HTERT RPE-1 (cell line): ENCODE measurements around the gene FAM120AOS.

ENCODE experiments used
- in situ Hi-C: fragments of 300-500 bp; cut with MboI; formaldehyde crosslinking; loops from 4 replicates; pipeline ENCODE4 v1.14.3; 2020; ENCODE audit warnings: low sequenced_read_pairs

Gene FAM120AOS

DNA sequence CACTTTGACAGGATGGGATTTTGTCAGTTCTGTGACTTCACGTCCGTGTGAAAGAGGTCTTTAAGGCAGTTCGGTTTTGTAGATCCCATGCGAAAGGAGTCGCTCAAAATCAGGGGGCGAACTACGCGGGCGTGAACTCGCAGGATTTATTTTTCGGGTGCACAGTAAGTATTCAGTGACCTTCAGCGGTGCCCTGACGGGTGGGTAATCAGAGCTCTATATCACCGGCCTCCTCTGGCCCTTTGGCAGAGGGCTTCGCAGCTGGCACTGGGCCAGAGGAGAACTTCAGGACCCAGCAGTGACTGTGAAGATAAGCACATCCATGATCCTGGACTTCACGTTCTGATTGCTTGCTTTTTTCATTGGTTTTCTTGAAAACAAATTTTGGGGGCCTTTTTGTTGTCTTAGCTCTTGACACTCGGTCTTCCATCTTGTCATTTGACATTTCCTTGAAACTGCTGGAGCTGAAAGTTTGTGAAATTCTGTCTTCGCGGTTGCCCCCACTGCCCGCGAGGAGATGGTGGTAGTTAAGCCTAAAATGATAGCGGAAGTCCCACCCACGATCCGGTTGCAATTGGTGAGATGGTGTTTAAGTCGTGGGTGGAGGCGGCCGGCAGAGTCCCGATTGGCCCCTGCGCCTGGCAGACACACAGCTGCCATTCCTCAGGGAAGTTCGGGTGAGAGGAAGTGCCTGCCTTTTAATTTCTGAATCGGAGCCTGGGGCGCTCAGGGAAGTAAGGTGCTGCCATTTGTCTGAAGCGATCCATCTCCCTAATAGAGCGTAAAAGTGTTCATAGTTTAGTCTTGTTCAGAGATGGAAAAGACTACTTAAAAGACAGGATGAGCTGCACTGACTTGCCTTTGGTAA, at the start of gene FAM120AOS:
FAM120AOS (minus strand) TSS at position 535 of the 868 bp plus-strand sequence. CDS start 872 bp downstream, outside the sequence.
- in situ Hi-C loops: no loop called here

DNA sequence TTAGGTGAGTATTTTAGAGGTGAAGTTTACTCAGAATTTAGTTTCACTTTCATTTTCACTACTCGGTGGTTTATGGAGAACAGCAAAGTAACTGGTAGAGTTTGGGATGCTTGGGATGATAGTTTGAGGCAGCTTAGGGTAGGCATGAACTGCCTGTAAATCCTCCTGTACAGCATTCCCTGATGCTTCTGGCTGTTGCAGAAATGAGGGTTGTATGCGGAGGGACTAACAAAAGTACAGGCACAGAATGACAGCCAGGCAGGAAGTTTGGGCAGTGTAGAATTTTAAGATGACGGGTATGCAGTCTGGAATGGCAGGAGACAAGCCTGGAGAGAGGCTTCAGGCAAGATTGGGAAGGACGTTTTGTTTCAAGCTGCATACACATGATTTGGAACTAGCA, 48.0 kb upstream of the FAM120AOS start:
- in situ Hi-C loops: no loop called here

DNA sequence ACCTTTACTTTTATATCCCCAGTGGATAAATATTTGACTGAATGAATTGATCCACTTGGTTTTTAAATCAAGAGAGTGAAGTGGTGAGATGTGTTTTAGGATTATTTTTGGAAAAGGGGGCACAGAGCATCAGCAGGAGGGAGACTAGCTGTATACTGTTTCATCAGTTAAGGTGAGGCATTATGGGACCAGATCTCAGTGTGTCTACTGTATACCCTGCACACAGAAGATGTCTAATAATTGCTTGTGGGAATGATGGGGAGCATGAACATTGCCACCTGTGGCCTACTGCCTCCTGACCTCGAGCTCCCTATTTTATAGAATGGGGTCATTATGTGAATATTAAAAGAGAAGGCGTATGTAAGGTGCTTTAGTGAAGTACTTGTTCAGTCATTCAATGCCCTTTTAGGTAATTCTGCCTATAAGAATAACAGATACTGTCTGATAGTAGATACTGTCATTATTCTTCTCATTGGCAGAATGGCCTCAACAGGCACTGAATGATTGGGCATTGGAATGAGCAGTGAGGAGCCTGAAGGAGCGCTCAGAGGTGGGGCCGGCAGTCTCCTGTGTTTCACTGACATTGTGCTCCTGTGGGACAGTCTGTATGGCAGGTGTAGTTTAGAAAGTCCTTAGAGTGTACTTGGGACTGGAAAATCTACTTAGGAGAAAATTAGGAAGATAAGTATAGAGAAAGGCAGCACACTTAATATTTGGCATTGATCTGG, 47.4 kb upstream of the FAM120AOS start:
- in situ Hi-C loops: no loop called here

DNA sequence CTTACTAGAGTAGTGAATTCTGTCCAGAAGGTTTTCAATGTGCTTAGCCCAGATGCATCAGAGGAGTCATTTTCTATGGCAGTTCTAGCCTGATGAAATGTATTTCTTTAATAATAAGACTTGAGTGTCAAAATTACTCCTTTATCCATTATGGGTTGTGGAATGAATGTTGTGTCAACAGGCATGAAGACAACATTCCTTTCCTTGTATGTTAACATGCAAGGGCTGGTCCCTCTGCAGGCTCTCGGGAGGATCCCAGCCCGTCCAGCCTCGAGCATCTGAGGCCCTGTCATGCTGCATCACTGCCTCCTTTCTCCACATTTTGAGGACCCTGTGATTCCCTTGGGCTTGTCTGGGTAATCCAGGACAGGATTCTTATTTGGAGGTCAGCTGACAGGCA, 42.9 kb upstream of the FAM120AOS start:
- in situ Hi-C loops: no loop called here

DNA sequence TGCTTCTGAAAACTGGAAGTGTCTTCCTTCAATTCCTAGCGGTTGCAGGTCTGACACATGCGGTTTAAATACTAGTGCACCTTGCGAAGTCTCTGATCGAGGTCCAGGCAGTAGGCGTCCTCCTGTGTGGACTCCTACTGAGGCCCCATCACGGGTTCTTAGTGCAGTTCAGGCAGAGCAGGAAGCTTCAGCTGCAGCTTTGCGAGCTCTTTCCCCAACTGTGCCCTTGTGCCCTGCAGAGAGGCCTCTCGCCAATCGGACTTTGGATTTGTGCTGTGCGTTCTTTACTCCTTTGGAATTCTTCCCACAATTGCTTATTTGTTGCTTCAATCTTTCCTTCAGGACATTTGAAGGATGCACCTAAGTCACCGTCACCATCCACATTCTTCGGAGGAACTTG, 40.6 kb upstream of the FAM120AOS start:
- in situ Hi-C loops: no loop called here

DNA sequence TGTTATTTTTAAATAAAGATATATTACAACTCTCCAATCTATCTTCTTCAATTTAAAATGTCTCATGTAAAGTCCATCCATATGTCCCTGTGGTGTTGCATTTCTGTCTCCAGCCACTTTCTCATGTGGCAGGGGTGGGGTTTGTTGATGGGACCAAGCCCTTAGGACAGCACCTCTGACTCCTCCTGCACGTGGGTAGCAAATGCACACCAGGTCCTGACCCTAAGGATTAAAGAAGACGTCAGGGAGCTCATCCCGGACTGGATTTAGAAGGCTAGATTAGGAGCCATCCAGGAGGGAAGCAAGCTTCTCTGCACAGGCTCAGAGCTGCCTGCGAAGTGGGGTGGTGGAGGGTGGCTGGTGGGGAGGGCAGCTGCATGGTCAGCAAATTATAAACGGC, 38.9 kb upstream of the FAM120AOS start:
- in situ Hi-C loops: no loop called here

DNA sequence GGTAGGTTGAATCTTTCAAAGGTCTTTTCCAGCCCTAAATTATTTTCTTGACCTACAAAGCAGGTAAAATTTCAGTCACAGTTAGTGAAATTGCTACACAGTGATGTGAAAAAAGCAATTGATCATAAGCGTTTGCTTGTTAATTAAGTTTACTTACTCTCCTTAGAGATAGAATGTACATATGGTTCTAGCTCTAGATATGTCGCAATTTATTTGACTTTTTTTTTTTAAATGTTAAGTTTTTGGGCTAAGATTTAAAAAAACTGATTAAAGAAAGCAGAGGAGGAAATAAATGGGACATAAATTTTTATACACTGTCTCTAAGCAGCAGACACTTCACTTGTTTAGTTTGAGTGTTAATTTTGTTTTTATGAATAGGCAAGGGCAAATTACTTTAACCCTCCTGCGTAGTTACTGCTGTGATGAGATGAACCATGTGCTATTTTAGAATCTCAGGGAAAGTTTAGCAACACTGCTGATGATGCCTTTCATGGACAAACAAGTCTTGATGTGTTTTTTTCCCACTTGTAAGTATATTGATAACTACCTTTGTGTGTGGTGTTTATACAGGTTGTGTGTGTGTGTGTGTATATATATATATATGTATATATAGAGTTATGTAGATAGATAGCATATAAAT, 38.3 kb upstream of the FAM120AOS start:
- in situ Hi-C loops: no loop called here

DNA sequence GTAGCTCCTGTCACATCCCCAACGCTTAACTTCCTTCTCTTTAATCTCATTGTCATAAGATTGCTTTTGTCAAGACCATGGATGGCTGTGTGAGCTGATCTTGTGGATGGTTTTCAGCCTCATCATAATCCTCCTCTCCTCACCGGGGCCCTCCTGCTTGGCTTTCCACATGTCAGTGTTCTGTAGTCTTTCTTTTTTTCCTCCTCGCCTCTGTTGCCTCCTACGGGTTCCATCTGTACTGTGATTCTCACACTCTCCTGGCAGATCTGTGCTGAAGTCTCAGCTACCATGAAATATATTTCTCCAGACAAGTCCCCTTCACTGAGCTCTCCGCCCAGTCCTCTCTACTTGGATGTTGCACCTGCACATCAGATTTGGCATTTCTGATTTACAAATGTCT, 34.9 kb upstream of the FAM120AOS start:
- in situ Hi-C loops: no loop called here

DNA sequence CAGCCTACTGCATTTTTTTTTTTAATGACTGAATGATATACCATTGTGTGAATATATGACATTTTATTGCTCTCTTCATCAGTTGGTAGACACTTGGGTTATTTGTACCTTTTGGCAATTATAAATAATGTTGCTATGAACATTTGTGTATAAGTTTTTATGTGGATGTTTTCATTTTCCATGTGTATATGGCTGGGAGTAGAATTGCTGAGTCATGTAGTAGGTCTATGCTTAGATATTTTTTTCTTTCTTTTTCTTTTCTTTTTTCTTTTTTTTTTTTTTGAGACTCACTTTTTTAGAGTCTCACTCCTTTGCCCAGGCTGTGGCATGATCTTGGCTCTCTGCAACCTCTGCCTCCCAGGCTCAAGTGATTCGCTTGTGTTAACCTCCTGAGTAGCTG, 32.9 kb upstream of the FAM120AOS start:
- in situ Hi-C loops: no loop called here

DNA sequence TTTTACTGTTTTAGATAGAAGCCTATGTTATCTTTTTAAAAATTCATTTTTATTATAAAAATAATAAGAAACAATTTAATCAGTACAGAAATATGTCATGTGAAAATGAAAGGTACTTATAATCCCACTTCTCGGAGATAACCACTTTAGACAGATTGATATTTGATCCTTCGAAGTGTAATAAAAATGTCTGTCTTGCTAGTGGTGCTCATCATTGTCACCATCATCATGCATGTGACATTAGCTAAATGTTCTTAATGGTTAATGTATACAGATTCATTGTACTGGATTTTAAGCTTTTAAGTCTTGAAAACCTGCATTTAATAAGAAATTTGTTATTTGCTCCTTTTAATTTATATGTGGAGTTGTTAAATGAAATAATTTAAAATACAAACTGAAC, 30.1 kb upstream of the FAM120AOS start:
- in situ Hi-C loops: no loop called here

DNA sequence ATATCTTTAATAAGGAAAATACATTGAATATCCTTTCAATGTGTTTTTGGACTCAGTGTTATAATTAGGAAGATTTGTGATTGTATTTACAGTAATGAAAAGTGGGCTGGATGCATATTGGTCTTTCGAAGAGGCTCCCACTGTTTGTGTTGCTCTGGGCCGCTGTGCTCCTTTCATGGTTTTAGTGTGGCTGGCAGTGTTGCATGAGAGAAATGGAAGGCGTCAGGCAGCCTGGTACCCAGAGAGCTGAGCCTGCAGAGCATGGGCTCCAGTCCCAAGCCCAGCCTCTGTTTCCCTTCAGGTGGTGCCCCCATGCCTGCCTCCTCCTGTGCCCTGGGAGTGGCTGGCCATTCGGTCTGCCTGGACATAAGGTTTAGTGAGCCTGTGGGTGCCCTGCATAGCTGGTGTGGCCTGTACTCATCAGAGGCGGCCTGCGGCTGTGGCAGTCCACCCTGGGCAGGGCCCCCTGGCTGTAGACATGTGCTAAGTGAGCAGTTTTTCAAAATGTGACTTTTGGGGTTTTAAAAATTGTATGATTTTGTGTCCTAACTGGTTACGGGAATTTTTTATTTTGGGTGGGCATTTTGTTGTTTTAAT, 27.4 kb upstream of the FAM120AOS start:
- in situ Hi-C loops: no loop called here

DNA sequence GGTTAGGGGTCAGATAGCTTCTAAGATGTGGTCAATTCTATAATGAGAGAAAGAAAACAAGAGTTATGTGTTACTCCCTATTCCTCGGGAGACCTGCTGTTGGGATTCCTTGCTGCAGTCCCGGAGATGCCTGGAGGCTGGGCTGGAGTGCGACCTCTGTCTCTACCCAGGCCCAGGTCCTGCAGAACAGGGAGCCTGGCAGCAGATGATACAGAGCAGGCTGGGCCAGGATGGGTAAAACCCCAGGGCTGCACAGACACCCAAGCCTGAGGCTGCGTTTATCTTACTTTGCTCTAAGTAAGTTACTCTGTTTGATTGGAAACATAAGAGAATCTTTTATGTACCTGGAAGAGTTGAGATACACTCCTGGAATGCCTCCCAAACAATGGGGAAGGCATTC, 26.9 kb upstream of the FAM120AOS start:
- in situ Hi-C loops: no loop called here

DNA sequence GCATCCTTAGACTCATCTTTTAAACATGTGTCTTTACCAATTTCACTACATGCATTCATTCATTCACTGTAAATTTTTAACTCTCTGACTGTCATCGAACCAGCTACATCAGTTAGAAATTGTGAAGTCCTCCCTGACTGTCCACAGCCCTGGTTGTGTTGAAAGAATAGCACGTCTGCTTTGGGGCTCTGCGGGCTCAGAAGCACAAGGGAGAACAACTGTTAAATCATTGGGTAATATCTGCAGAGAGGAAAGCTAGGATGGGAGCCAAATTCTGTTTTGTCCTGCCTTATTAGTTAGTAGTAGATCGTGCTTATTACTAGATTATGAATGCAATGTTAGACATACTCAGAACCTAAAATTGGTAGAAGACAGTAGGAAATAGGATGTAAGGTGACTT, 26.3 kb upstream of the FAM120AOS start:
- in situ Hi-C loops: no loop called here

DNA sequence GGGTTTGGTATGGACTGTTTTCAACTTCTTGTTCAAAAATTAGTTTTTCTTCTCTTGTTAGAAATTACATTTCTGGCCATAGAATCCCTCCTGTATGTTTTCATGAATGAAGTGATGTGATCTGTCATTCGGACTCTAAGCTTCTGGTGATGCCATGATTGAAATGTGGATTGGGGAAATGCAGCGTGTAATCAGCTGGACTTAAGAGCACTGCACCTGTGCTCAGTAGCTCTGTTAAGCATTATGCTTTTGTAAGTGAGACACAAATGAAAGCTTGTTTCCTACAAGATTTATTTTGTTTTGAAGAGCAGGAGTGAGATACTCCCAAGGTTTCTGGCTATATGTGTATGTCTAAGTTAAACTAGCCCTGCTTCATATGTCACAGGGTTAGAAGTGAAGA, 24.0 kb upstream of the FAM120AOS start:
- in situ Hi-C loops: no loop called here

DNA sequence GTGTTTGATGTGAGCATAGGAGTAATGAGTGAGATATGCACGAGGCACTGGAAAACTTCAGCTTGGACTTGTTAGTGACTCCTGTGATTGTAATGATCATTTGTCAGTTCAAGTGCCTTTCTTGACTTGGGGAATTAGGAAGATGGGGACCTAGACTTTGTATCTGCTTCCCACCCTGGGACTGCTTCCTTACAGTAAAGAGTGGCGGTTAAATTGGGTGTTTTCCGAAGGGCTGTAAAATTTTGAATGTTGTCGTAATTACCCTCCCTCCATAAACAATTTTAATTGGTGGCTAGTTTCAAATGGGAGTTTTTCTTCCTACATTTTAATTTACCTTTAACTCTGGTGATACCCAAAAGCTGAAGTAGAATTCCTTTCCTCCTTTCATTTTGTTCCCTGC, 23.5 kb upstream of the FAM120AOS start:
- in situ Hi-C loops: no loop called here

DNA sequence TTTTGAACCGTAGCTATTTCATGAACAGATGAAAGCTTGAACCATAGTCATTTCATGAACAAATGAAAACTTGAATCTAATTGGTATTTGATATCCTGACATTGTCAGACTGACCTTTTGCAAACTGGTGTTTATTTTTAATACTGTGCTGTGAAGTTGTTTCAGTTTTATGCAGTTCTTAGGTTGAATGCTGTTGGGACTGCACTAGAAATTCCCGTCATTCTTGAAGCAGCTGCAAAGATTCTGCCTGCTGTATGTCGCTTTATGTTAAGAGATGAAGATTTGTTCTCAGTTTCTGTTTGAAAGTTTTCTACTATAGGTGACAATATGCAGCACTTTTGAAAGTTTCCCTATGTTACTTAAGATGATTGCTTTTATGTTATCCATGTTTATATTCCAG, 22.5 kb upstream of the FAM120AOS start:
- in situ Hi-C loops: no loop called here

DNA sequence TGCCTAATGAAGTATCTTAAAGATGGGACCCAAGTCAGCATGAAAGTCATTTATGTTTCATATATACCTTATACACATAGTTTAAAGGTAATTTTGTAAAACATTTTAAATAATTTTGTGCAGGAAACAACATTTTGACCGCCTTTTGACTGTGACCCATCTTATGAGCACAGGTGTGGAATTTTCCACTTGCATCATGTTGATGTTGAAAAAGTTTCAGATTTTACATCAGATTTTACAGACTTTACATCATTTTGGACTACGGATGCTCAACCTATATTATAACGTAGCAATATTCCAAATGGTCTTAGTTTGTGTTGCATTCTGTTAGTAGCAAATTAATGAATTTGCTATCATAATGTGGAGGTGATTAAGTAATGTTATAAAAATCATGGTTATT, 21.7 kb upstream of the FAM120AOS start:
- in situ Hi-C loops: no loop called here

DNA sequence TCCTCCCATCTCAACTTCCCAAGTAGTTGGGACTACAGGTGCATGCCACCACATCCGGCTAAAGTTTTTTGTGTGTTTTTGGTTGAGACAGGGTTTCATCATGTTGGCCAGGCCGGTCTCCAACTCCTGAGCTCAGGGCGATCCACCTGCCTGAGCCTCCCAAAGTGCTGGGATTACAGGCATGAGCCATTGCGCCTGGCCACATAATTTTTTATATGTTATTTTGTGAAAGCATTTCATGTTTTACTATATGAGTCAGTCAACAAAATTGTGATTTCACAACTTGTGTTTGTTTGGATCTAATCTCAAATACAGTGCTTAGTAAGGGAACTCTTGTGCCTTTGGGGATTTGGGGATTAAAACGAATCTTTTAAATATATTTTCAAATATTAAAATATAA, 20.0 kb upstream of the FAM120AOS start:
- in situ Hi-C loops: no loop called here

DNA sequence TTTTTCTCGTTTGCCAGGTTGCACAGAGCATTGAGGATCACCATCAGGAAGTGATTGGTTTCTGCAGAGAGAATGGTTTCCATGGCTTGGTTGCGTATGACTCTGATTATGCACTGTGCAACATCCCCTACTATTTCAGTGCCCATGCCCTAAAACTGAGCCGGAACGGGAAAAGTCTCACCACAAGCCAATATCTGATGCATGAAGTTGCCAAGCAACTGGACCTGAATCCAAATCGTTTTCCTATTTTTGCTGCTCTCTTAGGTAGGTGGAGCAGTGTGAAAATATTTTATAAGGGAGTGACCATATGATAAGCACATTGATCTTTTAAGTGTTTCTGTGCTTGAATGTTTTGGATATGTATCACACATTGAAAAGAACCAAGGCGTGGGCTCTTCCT, 17.7 kb upstream of the FAM120AOS start:
- in situ Hi-C loops: no loop called here

DNA sequence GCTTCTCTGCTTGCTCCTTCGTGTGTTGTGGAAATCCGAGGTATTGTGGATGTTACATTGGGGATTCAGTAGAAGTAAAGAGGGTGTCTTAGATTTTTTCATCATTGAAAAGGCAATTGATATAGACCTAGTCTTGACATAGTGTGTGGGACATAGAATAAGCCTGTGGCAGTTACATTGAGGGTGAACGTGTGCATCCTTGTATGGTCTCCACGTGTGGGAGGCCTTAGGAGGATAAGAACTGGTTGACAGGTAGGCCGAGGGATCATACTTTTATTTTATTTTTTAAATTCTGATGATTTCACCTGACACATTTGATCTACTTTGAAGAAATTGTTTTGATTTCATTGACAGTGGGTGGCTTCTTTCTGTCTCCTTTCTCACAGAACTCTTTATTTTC, 17.0 kb upstream of the FAM120AOS start:
- in situ Hi-C loops: no loop called here

DNA sequence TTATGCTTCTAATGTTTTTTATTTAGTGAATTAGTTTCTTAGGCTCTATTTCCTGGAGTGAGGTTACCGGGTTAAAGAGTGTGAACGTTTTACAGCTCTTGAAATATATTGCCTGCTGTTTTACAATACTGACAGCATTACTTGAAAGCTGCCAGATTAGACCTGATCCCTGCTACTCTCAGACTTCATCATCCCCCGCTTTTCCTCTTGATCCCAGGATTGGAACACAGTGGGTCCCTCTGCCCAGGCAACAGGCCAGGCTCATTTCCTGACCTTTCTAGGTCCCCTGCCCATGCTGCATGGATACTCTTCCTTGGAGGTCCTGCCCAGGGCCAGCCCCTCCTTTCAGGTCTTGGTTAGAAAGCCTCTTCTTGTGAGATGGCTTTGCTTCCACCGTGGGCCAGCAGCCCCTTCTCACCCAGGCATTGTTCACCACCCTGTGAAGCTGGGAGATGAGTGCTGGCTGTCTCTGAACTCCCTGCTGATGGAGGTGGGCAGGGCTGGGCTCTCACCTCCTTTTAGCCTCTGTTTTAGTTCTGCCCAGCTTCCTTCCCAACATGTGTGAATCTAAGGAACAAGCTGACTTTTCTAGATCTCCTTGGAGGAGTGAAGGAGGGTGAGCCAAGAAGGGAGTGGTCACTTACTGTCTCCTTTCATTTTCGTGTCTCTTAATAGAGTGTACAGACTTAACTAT, 15.5 kb upstream of the FAM120AOS start:
- in situ Hi-C loops: no loop called here
